KMS-11 (cell line): ENCODE results near the gene SPOCK2.

Source experiments
- H2AFZ ChIP-seq: fragments of 200-600 bp; sonication (generic); 2 replicates; pipeline ENCODE4 v1.6.1; 2016; ENCODE audit warnings: antibody characterized with exemption, mixed run types, low read depth
- H3K27ac ChIP-seq: fragments of 200-600 bp; sonication (generic); 2 replicates; pipeline ENCODE4 v1.6.1; 2016; ENCODE audit warnings: mild to moderate bottlenecking, mixed run types
- H3K27me3 ChIP-seq: fragments of 200-600 bp; sonication (generic); 2 replicates; pipeline ENCODE4 v1.6.1; 2017; ENCODE audit warnings: mild to moderate bottlenecking, low read depth, mixed run types, moderate library complexity; ENCODE audit not compliant: insufficient read depth
- H3K36me3 ChIP-seq: fragments of 200-600 bp; sonication (generic); 2 replicates; pipeline ENCODE4 v1.6.1; 2017; ENCODE audit warnings: mild to moderate bottlenecking, mixed run types; ENCODE audit not compliant: insufficient read depth
- H3K4me1 ChIP-seq: fragments of 200-600 bp; sonication (generic); 2 replicates; pipeline ENCODE4 v1.6.1; 2016; ENCODE audit warnings: mild to moderate bottlenecking, low read depth, mixed run types; ENCODE audit not compliant: poor library complexity, severe bottlenecking
- H3K4me2 ChIP-seq: fragments of 200-600 bp; sonication (generic); 2 replicates; pipeline ENCODE4 v1.7.0; 2016; ENCODE audit warnings: mild to moderate bottlenecking, mixed run types
- H3K4me3 ChIP-seq: fragments of 200-600 bp; sonication (generic); IDR thresholded peaks from 2 replicates; pipeline ENCODE4 v1.6.1; 2017; ENCODE audit warnings: low read depth, low read length, mixed read lengths; ENCODE audit not compliant: insufficient read depth
- H3K79me2 ChIP-seq: fragments of 200-600 bp; sonication (generic); 2 replicates; pipeline ENCODE4 v1.6.1; 2016; ENCODE audit warnings: low read depth, mixed run types; ENCODE audit not compliant: insufficient read depth
- H3K9ac ChIP-seq: fragments of 200-600 bp; sonication (generic); 2 replicates; pipeline ENCODE4 v1.6.1; 2016; ENCODE audit warnings: mild to moderate bottlenecking, mixed run types
- H4K20me1 ChIP-seq: fragments of 200-600 bp; sonication (generic); 2 replicates; pipeline ENCODE4 v1.6.1; 2016; ENCODE audit warnings: mild to moderate bottlenecking, mixed run types; ENCODE audit not compliant: insufficient read depth
- TF ChIP-seq, protein P1 (sequence below): fragments of 200-600 bp; sonication (generic); conservative IDR thresholded peaks from 2 replicates; pipeline ENCODE4 v1.6.1; 2017; ENCODE audit warnings: low read depth, mild to moderate bottlenecking, antibody characterized with exemption, low read length, moderate library complexity, mixed read lengths

SPOCK2 gene

GRCh38 chr10:72079356-72079755, 9.0 kb downstream of the SPOCK2 start:
- no peaks in the 10 kb centered on the region for H3K27me3 ChIP-seq
- H3K9ac ChIP-seq, result no peak overlapping the region
- H3K27ac ChIP-seq, result no peak overlapping the region
- H3K4me2 ChIP-seq, result no peak overlapping the region
- H3K79me2 ChIP-seq, result no peaks in the 10 kb centered on the region
- no peaks in the 10 kb centered on the region for H4K20me1 ChIP-seq
- H3K36me3 ChIP-seq, result no peaks in the 10 kb centered on the region
- H3K4me1 ChIP-seq, result no peaks in the 10 kb centered on the region
- TF ChIP-seq, protein P1, sequence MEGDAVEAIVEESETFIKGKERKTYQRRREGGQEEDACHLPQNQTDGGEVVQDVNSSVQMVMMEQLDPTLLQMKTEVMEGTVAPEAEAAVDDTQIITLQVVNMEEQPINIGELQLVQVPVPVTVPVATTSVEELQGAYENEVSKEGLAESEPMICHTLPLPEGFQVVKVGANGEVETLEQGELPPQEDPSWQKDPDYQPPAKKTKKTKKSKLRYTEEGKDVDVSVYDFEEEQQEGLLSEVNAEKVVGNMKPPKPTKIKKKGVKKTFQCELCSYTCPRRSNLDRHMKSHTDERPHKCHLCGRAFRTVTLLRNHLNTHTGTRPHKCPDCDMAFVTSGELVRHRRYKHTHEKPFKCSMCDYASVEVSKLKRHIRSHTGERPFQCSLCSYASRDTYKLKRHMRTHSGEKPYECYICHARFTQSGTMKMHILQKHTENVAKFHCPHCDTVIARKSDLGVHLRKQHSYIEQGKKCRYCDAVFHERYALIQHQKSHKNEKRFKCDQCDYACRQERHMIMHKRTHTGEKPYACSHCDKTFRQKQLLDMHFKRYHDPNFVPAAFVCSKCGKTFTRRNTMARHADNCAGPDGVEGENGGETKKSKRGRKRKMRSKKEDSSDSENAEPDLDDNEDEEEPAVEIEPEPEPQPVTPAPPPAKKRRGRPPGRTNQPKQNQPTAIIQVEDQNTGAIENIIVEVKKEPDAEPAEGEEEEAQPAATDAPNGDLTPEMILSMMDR, result no peak
- no peak overlapping the region for H2AFZ ChIP-seq
- H3K4me3 ChIP-seq, result no peak overlapping the region

GRCh38 chr10:72077275-72077990, 10.9 kb downstream of the SPOCK2 start:
- Histone ChIP-seq H3K9ac (no peak overlapping the region), H3K79me2 (no peaks in the 10 kb centered on the region), H3K4me1 (no peaks in the 10 kb centered on the region), H4K20me1 (no peaks in the 10 kb centered on the region), H3K4me3 (no peak overlapping the region), H3K36me3 (no peaks in the 10 kb centered on the region), H3K27ac (no peak overlapping the region), H3K4me2 (no peak overlapping the region), H3K27me3 (no peaks in the 10 kb centered on the region), H2AFZ (no peak overlapping the region)
- TF ChIP-seq, protein P1, result no peak

- H3K36me3 ChIP-seq, result no peaks in the 10 kb centered on the region
- no peaks in the 10 kb centered on the region for H3K27me3 ChIP-seq
- H4K20me1 ChIP-seq, result no peaks in the 10 kb centered on the region
- H3K9ac ChIP-seq, result no peak overlapping the region
- H3K27ac ChIP-seq, result no peak overlapping the region
- H3K4me1 ChIP-seq, result no peaks in the 10 kb centered on the region
- no peak overlapping the region for H3K4me2 ChIP-seq
- TF ChIP-seq, protein P1, result no peak
- no peak overlapping the region for H3K4me3 ChIP-seq
- no peak overlapping the region for H2AFZ ChIP-seq
- no peaks in the 10 kb centered on the region for H3K79me2 ChIP-seq
Measured at GRCh38 chr10:72076756-72077155, 11.6 kb downstream of the SPOCK2 start.

DNA sequence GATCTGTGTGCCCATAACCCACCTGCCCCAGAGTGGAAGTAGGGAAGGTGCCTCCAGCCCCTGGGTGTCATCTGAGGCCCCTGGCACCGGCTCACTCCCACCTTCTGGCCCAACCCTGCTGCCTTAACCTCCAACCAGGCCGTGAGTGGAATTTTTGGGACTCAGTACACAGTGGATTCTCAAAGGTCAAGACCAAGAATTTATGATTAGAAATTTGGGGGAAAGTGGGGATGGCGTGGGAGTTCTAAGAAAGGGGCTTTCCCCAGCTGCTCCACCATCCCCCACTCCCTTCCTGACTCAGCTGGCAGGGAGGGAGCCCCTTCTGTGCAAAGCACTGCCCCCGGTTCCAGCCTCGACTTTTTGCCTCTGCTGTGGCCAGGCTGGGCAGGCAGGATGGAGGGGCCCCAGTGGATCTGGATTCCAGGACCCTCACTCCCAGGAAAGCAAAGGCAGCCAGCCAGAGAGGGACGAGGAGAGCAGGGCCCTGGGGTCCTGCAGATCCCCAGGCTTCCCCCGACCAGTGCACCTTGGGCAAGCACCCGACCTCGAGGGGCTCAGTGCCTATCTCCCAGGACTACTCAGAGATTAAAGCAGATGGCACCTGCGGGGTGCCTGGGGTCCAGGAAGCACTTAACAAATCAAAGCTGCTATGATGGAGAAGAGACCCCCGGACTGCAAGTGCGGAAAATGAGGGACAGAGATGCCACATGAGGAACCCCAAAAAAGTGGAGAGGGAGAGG, 12.8 kb downstream of the SPOCK2 start:
- H3K4me3 ChIP-seq, result no peak overlapping the region
- no peaks in the 10 kb centered on the region for H3K27me3 ChIP-seq
- TF ChIP-seq, protein P1, result no peak
- H3K36me3 ChIP-seq, result no peaks in the 10 kb centered on the region
- no peak overlapping the region for H3K27ac ChIP-seq
- no peaks in the 10 kb centered on the region for H4K20me1 ChIP-seq
- H3K4me1 ChIP-seq, result no peaks in the 10 kb centered on the region
- H3K9ac ChIP-seq, result no peak overlapping the region
- no peaks in the 10 kb centered on the region for H3K79me2 ChIP-seq
- H3K4me2 ChIP-seq, result no peak overlapping the region
- no peak overlapping the region for H2AFZ ChIP-seq
